MM.1S (cell line): ENCODE results near the gene SLC18A3.

Source experiments
- DNase-seq: peaks from one replicate; pipeline ENCODE4 v3.0.0-alpha.2; 2015
- H2AFZ ChIP-seq: fragments of 300-600 bp; sonication (generic); 2 replicates; pipeline ENCODE4 v1.6.0; 2016; ENCODE audit warnings: antibody characterized with exemption, low read length
- H3F3A ChIP-seq: fragments of 300-600 bp; sonication (generic); 2 replicates; pipeline ENCODE4 v1.6.1; 2016; ENCODE audit warnings: mild to moderate bottlenecking, antibody characterized with exemption, low read length, moderate library complexity, mixed read lengths; ENCODE audit not compliant: insufficient read depth
- H3K27ac ChIP-seq: fragments of 300-600 bp; sonication (generic); 2 replicates; pipeline ENCODE4 v1.5.1; 2016; ENCODE audit warnings: mild to moderate bottlenecking, low read length
- H3K27me3 ChIP-seq: fragments of 300-600 bp; sonication (generic); replicated peaks from 2 replicates; pipeline ENCODE4 v1.6.0; 2016; ENCODE audit warnings: low read length; ENCODE audit not compliant: insufficient read depth
- H3K36me3 ChIP-seq: fragments of 300-600 bp; sonication (generic); replicated peaks from 2 replicates; pipeline ENCODE4 v1.6.1; 2016; ENCODE audit warnings: mild to moderate bottlenecking, low read length, mixed read lengths; ENCODE audit not compliant: insufficient read depth
- H3K4me1 ChIP-seq: fragments of 300-600 bp; sonication (generic); 2 replicates; pipeline ENCODE4 v1.6.1; 2016; ENCODE audit warnings: low read length, mixed read lengths
- H3K4me2 ChIP-seq: fragments of 300-600 bp; sonication (generic); 2 replicates; pipeline ENCODE4 v1.6.0; 2016; ENCODE audit warnings: low read depth, low read length
- H3K4me3 ChIP-seq: fragments of 300-600 bp; sonication (generic); 2 replicates; pipeline ENCODE4 v1.5.1; 2016; ENCODE audit warnings: low read length, mixed read lengths
- H3K79me2 ChIP-seq: fragments of 300-600 bp; sonication (generic); 2 replicates; pipeline ENCODE4 v1.6.1; 2016; ENCODE audit warnings: mixed run types, low read length, mixed read lengths
- H3K9ac ChIP-seq: fragments of 300-600 bp; sonication (generic); 2 replicates; pipeline ENCODE4 v1.6.1; 2016; ENCODE audit warnings: low read length, mixed read lengths
- H3K9me2 ChIP-seq: fragments of 300-600 bp; sonication (generic); replicated peaks from 2 replicates; pipeline ENCODE4 v1.6.1; 2016; ENCODE audit warnings: mild to moderate bottlenecking, low read length, mixed read lengths; ENCODE audit not compliant: insufficient read depth
- H3K9me3 ChIP-seq: fragments of 300-600 bp; sonication (generic); replicated peaks from 2 replicates; pipeline ENCODE4 v1.6.1; 2016; ENCODE audit warnings: mild to moderate bottlenecking, low read length, mixed read lengths; ENCODE audit not compliant: insufficient read depth
- H4K20me1 ChIP-seq: fragments of 300-600 bp; sonication (generic); 2 replicates; pipeline ENCODE4 v1.6.1; 2016; ENCODE audit warnings: mild to moderate bottlenecking, low read length, moderate library complexity, mixed read lengths; ENCODE audit not compliant: insufficient read depth
- CTCF ChIP-seq: fragments of 300-600 bp; sonication (generic); IDR thresholded peaks from 2 replicates; pipeline ENCODE4 v1.5.1; 2016; ENCODE audit warnings: antibody characterized with exemption, low read length, mixed read lengths
- EZH2 ChIP-seq: fragments of 300-600 bp; sonication (generic); optimal IDR thresholded peaks from 2 replicates; pipeline ENCODE3; 2017; ENCODE audit warnings: low read depth, mild to moderate bottlenecking, antibody characterized with exemption, low read length, mixed read lengths
- EZH2phosphoT487 ChIP-seq: fragments of 300-600 bp; sonication (generic); IDR thresholded peaks from 2 replicates; pipeline ENCODE4 v1.6.1; 2018; ENCODE audit warnings: antibody characterized with exemption, low read length

The SLC18A3 gene

GRCh38 chr10:49614242-49615198, 4.4 kb downstream of the SLC18A3 start:
- Histone ChIP-seq H3K4me3 (no peak overlapping the region), H2AFZ (no peak overlapping the region), H3K4me1 (no peaks in the 10 kb centered on the region), H3K9me3 (no peaks in the 10 kb centered on the region), H4K20me1 (no peaks in the 10 kb centered on the region), H3K27me3 (peaks cover 28% of the 10 kb centered on the region), H3F3A (no peaks in the 10 kb centered on the region), H3K36me3 (no peaks in the 10 kb centered on the region), H3K9ac (no peak overlapping the region), H3K9me2 (no peaks in the 10 kb centered on the region), H3K79me2 (no peaks in the 10 kb centered on the region), H3K4me2 (no peak overlapping the region), H3K27ac (no peak overlapping the region)
- TF ChIP-seq CTCF = no peak
- no peak for DNase-seq

GRCh38 chr10:49615213-49615612, 5.1 kb downstream of the SLC18A3 start:
- DNase-seq = no peak
- Histone ChIP-seq H2AFZ (no peak overlapping the region), H3K79me2 (no peaks in the 10 kb centered on the region), H3F3A (no peaks in the 10 kb centered on the region), H3K4me1 (no peaks in the 10 kb centered on the region), H3K4me3 (no peak overlapping the region), H3K4me2 (no peak overlapping the region), H4K20me1 (no peaks in the 10 kb centered on the region), H3K36me3 (no peaks in the 10 kb centered on the region), H3K9me3 (no peaks in the 10 kb centered on the region), H3K9ac (no peak overlapping the region), H3K27ac (no peak overlapping the region), H3K27me3 (peaks cover 35% of the 10 kb centered on the region), H3K9me2 (no peaks in the 10 kb centered on the region)
- no peak for TF ChIP-seq CTCF
- TF ChIP-seq EZH2phosphoT487 = no peak
- TF ChIP-seq EZH2 = no peak

- Histone ChIP-seq H3K4me3 (no peak overlapping the region), H3K27ac (no peak overlapping the region), H2AFZ (no peak overlapping the region), H3K79me2 (no peaks in the 10 kb centered on the region), H3F3A (no peaks in the 10 kb centered on the region), H3K36me3 (no peaks in the 10 kb centered on the region), H3K4me2 (no peak overlapping the region), H4K20me1 (no peaks in the 10 kb centered on the region), H3K4me1 (no peaks in the 10 kb centered on the region), H3K27me3 (peaks cover 36% of the 10 kb centered on the region), H3K9me3 (no peaks in the 10 kb centered on the region), H3K9ac (no peak overlapping the region), H3K9me2 (no peaks in the 10 kb centered on the region)
- no peak for DNase-seq
- TF ChIP-seq CTCF (no peak), EZH2 (no peak), EZH2phosphoT487 (no peak)
These were observed 5.6 kb downstream of the SLC18A3 start for GRCh38 chr10:49615721-49616120.
